Measurements from ENCODE around the gene IGDCC3.
"Not testable (repeated sequence)": the region's sequence is repeated elsewhere in the genome, so short reads cannot be mapped to it uniquely, and the experiment has no call there.

IGDCC3 gene

GRCh38 chr15:65405791-65406423, 28.1 kb upstream of the IGDCC3 start:
- no peak for DNase-seq

DNA sequence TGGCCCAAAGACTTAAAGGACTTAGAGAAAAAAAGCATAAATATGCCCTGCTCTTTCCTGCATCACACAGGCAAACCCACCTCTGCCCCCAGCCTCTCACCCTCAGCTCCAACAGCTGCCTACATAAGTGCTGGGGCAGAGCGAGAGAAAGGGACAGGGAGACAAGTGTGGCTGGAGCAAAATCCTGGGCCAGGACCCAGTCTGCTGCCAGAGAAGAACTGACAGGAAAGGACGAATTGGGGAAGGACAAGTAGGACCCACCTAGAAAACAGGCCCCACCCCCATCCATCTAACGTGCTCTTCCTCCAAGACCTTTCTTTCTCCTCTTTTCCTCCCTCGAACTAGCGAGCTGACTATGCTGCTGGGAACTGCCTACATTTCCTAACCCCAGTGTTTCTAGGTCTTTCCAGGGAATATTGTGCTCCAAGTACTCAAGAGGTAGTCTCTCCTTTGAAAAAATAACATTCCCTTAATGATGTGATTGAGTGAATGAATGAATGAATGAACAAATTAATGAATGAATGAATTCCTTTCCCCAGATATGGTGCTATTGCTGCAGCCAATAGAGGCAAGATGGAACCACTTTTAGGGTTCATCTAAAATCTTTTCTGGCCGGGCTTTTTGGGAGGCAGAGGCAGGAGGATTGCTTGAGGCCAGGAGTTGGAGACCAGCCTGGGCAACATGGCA, 26.5 kb upstream of the IGDCC3 start:
- no peak for DNase-seq

GRCh38 chr15:65402961-65403360, 25.2 kb upstream of the IGDCC3 start:
- DNase-seq: no peak

DNA sequence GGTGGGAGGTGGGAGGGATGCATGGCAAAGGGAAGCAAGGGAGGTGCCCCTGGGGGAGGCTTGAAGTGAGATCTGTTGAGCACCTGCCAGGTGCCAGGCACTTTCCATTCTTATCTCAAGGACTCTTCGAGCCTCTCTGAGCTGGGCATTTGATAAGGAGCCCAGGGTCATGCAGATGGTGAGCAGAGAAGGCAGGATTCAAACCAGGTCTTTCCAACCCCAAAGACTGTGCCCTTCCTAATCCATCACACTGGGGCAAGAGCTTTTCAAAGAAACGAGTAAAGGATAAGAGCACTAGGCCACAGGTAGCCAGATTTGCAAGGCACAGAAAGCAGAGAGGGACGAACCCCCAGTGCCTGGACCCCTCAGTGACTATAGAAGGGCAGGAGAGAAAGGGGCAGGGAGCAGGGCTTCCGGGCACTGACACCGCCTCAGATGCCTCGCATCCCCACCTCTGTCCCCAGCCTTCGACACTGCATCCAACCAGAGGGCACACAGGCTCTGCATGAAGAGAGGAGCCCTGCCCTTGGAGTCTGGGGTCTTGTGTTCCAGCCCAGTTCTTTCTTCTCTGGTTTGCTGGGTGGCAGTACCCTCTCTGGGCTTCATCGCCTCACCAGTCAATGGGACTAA, 23.9 kb upstream of the IGDCC3 start:
- no peak for DNase-seq

DNA sequence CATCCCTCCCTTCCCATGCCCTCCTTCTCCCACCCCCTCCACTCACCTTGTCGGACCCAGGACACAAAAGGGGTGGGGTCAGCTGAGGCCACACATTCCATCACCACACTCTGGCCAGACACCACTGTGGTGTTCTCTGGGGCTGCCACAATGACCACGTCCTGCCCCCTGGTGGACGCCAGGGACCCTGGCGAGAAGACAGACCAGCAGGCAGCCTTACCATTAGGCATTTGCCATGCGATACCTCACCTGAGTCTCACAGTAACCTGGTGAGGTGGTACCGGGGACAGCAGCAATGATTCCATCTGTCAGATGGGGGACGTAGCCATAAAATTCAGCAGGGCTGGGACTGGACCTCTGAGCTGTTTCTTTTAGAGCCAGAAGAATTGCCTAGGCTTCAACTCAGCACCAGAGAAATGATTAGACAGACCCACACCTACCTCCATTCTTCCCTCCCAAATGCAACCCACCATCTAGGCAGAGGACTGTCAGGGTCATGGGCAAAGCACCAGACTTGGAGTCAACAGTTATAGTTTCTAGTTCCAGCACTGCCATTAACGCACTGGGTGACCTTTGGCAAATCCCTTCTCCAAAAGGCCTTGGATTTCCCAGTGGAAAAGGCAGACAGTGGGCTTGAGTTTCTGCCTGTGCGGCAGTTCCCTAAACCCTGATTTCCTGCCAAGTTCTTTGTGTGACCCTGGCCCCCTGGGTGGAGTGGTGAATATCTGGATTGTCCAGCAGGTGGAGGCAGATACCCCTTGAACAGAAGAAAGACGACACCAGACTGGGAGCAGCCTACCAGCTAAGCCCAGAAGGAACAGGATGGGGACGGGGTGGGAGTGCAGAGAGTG, 23.2 kb upstream of the IGDCC3 start:
- DNase-seq: peak; percentile 67

DNA sequence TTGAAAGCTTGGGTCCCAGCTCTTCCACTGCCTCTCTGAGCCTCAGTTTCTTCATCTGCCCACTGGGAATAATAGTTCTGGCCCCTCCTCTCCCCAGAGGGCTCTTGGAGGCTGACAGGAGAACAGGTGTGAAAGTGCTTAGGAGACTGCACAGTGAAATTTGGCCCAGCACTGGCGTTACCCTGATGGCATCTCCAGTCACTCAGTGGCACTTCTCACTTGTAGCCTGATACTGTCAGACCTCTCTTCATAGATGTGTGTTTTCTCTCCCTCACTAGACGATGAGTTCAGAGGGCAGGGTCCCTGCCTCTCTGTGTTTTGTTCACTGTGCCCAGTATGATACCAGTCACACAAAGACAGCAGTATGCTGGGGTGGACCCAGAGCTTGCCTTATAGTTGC, 22.2 kb upstream of the IGDCC3 start:
- no peak for DNase-seq

GRCh38 chr15:65399001-65399706, 21.4 kb upstream of the IGDCC3 start:
- DNase-seq: no peak

- DNase-seq: not testable (repeated sequence)
Observed at GRCh38 chr15:65398486-65398885, 20.7 kb upstream of the IGDCC3 start.

- no peak for DNase-seq
Observed at GRCh38 chr15:65396965-65397317, 19.1 kb upstream of the IGDCC3 start.

- DNase-seq: no peak
Observed at GRCh38 chr15:65396283-65396964, 18.6 kb upstream of the IGDCC3 start.

DNA sequence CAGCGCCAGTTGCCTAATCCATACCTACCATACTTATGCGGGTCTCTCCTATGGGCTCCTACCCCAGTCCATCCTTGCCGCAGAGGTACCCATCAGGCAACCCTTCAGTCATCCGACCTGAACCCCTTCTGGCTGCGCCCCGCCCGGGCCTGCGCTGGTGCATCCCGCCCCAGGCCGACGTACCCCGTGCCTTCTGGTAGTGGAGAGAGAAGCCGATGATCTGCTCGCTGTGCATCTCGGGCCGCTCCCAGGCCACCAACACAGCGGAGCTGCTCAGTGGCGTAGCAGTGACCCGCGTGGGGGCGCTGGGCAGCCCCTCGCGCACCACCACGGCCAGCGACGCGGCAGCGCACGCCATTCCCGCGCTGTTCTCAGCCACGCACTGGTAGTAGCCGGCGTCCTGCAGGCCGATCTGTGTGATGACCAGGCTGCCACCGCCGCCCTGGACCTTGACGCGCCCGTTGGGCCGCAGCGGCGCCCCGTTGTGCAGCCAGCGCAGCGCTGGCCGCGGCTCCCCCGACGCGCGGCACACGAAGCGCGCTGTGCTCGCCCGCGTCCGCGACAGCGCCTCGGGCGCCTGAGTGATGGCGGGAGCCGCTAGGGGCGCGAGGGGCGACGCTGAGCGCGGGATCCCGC, 17.9 kb upstream of the IGDCC3 start:
- no peak for DNase-seq

- no peak for DNase-seq
Observed at GRCh38 chr15:65394936-65395335, 17.1 kb upstream of the IGDCC3 start.

DNA sequence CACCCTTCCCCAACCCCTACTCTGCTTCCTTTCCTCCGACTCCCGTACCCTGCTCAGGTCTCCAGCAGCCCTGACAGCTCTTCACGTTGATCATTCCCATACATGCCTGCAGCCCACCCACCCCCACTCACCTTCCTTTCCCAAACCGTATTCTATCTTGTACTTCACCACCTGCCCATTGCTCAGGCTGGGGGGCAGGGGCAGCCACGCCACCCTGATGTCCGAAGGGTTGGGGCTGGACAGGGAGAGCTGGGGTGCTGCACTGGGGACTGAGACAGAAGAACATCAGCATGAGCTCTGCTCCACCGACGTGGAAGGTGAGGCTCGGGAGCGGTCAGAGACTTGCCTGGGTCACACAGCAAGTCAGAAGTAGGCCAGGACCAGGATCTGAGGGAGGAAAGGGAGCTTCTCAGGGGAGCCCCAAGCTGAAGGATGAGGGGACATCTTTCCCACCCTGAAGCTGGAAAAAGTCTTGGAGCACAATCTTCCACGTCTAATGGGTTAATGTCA, 16.5 kb upstream of the IGDCC3 start:
- no peak for DNase-seq

DNA sequence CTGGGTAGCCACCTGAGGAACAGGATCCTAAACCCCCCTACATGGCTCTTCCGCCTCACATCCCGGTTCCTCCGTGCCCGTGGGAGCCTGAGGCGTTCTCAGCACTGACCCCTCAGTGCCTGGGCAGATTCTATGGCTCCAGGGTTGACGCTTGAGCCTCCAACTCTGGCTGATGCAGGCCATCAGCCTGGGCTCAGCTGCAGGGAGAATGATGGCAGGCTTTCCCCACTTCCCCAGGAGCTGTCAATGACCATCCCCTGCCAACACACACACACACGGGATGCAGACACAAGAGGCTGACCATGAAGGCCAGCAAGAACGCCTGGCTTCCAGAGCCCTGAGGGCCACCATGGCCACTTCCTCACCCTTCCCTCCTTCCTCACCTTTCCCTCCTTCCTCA, 15.8 kb upstream of the IGDCC3 start:
- DNase-seq: no peak

DNA sequence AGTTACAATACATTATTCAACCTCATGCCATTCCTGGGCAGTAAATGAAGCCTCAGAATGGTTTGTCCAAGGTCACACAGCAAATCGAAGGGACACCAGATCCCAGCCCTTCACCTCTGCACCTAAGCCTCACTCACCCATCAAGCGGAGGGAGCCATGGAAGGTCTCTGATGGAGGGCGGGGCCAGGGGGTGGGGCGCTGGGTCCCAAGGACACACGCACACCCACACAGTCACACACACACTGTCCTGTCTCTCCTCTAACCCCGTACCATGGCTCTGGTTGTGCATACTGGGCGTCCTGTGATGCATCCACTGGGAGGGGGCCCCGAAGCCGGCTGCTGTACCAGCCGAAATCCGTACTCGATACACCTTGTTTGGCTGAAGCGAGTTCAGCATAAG, 15.3 kb upstream of the IGDCC3 start:
- DNase-seq: no peak

DNA sequence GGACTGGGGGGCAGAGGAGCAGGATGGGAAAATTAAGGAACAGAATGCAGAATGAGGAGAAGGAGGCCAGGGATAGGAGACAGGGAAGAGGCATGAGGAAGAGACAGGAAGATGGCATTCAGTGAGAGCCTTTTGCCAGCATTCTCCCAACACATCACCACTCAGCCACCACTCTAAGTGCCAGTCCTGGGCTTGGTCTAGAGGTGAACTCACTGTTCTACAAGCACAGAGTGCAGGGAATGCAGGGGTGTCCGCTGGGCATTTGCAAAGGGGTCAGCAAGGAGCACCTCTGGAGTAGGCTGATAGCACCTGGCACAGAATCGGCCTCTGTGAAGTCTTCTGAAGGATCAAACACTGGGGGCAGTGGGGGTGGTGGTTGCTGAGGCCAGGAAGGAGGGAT, 14.6 kb upstream of the IGDCC3 start:
- DNase-seq: no peak

DNA sequence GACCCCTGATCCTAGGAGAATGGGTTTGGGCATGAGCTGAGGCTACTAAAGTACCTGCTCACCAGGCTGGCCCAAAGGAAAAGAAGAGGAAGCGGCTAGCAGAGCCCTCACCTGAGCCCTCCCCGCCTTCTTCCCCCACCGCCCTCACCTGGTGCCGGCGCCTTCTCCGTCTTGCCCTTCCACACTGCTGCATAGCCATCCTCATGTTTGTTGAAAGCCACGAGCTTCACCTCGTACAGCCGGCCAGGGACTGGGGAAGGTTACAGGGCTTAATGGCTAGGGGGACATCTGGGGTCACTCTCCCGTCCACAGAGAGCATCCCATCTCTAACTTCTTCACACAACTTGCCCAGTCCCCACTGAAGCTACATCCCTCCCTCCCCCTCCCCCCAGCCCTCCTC, 13.9 kb upstream of the IGDCC3 start:
- DNase-seq: no peak

DNA sequence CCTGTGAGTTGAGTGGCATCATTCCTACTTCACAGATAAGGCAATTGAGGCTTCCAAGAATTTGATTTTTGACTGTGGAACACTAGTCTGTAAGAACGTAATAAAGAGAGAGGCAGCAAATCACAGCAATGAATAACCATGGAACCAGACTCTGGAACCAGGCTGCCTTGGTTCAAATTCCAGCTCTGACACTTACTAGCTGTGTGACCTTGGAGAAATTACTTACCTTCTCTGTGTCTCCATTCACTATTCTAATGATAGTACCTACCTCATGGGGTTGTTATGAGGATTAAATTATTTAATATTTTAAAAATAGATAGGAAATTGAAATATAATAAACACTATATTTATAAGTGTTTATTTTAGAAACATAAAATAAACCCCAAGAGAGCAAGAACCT, 12.6 kb upstream of the IGDCC3 start:
- no peak for DNase-seq

DNA sequence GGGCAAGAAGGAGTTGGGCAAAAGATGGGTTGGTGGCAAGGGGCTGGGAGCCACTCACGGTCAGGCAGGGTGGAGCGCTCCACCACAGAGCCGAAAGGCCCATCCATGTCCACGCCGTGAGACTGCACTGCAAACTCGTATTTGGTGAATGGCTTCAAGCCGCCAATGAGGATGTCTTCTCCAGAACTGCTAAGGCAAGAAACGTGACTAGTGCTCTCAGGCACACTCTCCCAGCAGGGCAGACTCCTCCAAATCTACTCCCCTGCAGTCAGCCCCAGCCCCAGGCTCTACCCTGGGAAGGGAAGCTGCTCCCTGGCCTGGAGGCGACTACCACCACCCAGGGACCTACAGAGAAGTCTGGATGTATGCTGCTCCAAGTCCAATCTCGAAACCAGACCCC, 11.4 kb upstream of the IGDCC3 start:
- no peak for DNase-seq

GRCh38 chr15:65388306-65389080, 10.7 kb upstream of the IGDCC3 start:
- DNase-seq: no peak

DNA sequence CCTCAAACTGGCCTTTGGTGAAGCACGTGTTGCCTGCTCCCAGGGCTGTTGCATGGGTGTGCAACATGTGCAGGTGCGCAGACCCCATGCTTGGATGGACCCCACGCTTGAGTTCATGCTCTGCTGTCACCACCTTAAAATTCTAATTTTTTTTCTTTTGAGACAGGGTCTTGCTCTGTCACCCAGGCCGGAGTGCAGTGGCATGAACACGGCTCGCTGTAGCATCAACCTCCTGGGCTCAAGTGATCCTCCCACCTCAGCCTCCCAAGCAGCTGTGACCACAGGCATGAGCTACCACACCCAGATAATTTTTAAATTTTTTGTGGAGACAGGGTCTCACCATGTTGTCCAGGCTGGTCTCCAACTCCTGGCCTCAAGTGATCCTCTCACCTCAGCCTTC, 9.1 kb upstream of the IGDCC3 start:
- no peak for DNase-seq
